Measurements from ENCODE around the gene SLC39A2.

GRCh38 chr14:21040370-21040925, 41.4 kb downstream of the SLC39A2 start:
- TF ChIP-seq CTCF (IDR thresholded peaks at IDR 0.05) (no peak), POLR2A (IDR thresholded peaks at IDR 0.05) (no peak)

All from tibial nerve (tissue), 3 donors.